HG03103 (cell line): ENCODE data around the gene PQBP1.

Experiments
- ATAC-seq: cut with Tn5 transposase; IDR thresholded peaks from one replicate; pipeline ENCODE4 v1.9.1; 2021; ENCODE audit warnings: low read depth; ENCODE audit not compliant: unreplicated experiment

PQBP1 gene

GRCh38 chrX:48899078-48899410, 1.3 kb downstream of the PQBP1 start:
- ATAC-seq: no peak

DNA sequence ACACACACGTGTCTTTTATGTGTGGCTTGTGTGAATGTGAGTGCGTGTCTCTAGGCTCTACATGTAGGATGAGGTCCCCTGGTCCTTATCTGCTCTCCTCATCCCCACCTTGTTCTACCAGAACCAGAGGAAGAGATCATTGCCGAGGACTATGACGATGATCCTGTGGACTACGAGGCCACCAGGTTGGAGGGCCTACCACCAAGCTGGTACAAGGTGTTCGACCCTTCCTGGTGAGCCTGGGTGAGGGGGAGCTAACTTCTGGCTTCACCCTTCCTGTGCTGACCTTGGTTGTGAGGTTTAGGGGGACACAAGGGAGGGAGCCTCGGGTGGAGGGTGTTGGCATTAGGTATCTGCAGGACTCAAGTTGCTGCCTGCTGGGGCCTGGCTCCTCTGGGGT, 3.3 kb downstream of the PQBP1 start:
- no peak for ATAC-seq

- ATAC-seq: no peak
Measured at GRCh38 chrX:48902135-48902534, 4.4 kb downstream of the PQBP1 start.

GRCh38 chrX:48902776-48903175, 5.0 kb downstream of the PQBP1 start:
- ATAC-seq: no peak

DNA sequence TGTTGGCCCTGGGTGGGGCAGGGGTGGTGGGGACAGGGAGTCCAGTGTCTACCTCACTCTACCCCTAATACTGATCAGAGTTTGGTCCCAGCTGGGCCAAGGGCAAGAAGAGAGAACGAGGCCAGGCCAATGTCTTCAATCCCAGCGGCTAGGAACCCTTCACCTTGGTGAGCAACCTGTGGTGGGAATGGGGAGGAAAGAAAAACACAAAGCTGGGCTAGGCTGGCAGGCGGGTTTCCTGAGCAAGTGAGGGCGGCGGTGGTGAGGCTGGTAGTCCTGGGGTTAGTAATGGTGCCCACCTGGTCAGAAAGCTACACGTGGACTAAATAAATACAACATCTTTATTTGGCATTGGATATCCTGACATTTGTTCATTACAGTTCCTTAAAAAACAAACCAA, 5.6 kb downstream of the PQBP1 start:
- ATAC-seq: no peak

DNA sequence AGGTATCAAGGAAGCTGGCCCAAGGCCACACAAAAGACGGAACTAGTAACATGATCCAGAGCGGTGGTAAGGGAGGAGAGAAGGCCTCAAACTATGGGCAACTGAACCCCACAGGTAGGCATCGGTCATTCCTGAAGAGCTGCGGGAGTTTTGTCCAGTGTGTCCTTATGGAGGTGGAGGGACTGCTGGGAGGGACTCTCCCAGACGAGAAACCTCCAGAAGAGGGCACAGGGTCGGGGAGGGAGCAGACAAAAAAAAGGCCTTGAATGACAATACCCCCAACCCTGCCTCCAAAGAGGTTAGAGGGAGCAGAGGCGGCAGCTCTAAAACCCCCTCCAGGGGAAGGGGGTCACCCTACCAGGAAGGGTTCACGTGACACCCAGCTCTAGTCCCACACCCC, 6.5 kb downstream of the PQBP1 start:
- ATAC-seq: no peak

GRCh38 chrX:48904626-48905025, 6.9 kb downstream of the PQBP1 start:
- ATAC-seq: no peak

DNA sequence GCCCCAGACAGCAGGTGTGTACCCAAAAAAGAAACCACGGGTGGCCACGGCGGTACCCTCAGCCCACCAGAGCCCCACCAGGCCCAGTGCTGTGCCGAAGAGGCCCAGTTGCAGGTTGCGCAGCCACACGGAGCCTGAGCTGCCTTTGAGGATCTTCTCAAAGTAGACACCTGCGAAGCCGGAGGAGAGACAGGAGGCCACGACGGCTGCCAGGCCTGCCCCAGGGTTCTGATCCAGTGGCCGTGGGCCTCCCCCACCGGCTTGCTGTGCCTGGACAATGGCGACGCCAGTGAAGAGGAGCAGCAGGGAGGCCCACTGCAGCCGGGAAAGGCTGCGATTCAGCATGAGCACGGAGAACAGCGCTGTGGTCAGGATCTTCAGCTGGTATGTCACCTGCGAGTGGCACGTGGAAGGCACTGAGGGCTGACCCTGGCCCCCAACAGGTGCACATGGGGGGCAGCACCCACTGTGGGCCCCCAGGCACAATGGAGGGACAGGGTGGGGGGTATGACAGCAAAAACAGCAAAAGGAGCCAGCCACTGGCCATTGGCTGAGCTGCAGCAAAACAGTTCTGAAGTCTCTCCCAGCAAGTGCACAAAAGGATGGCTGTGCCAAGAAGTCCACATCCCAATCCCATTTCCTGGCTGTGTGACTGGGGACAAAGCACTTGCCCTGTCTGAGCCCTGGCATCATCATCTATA, 7.5 kb downstream of the PQBP1 start:
- no peak for ATAC-seq

- ATAC-seq: no peak
Measured at GRCh38 chrX:48908600-48908999, 10.9 kb downstream of the PQBP1 start.

DNA sequence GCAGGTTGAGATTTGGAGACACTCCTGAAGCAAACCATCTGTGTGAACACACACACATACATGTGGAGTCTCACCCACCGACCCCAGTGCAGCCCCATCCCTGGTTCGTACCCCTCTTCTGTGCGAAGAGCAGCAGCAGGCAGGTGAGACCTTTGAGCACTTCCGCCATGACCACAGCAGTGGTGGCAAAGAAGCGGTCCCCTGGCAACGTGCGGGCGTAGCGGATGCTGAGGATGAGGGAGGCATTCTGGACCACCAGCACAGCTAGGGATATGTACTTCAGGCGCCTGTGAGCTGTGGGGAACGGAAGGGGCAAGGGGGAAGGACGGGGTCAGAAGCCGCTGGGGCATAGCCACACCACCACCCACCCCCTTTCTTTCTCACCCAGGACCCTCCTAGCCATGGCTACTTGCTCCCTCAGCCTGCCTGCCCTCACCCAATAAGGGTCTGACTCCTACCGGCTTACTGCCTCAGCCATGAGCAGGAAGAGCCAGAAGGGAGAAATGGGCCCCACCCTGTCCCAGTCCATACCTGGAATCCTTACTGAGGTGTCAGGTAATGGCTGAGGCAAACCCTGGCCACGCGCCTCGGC, 12.1 kb downstream of the PQBP1 start:
- no peak for ATAC-seq

- ATAC-seq: no peak
Measured at GRCh38 chrX:48910926-48911411, 13.2 kb downstream of the PQBP1 start.

GRCh38 chrX:48911412-48912182, 13.9 kb downstream of the PQBP1 start, which contains the start of gene SLC35A2:
Gene SLC35A2, minus strand, starts transcription at chrX:48911646. Its CDS starts 10 bp downstream, at chrX:48911636.
- ATAC-seq: peak; percentile 60

DNA sequence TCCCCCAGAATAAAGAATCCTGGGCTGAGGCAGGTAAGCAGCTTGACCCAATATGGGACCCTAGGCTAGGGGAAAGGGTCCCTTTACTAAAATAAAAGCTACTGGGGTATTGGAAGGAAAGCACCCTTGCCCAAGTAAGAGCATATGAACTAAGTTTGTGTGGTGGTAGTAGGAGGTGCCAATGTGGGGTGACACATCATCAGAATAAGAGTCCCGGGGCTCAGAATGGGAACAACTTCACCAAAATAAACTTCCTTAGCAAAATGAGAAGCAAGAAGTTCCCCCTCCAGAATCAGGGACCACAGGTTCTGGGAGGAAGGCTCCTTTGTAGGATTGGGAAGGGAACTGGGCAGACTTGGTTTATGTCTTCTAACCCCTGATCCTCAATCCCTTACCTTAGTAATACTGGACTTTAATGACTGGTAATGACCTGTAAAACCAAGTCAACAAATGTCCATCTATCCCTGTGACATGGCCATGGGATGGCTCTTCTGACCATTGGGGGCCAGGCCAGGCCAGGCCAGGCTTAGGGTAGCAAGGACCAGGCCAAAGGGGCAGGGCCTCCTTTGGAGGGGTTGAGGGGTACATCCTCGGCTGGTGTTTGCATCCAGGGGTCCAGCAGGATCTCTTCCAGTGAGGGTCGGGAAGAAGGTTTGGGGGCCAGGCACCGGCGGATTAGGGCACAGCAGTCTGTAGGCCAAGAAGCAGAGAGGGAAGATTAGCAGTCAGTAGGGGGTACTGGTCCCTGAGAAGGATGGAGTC, 16.1 kb downstream of the PQBP1 start:
- no peak for ATAC-seq

GRCh38 chrX:48914593-48915493, 17.1 kb downstream of the PQBP1 start:
- ATAC-seq: no peak

DNA sequence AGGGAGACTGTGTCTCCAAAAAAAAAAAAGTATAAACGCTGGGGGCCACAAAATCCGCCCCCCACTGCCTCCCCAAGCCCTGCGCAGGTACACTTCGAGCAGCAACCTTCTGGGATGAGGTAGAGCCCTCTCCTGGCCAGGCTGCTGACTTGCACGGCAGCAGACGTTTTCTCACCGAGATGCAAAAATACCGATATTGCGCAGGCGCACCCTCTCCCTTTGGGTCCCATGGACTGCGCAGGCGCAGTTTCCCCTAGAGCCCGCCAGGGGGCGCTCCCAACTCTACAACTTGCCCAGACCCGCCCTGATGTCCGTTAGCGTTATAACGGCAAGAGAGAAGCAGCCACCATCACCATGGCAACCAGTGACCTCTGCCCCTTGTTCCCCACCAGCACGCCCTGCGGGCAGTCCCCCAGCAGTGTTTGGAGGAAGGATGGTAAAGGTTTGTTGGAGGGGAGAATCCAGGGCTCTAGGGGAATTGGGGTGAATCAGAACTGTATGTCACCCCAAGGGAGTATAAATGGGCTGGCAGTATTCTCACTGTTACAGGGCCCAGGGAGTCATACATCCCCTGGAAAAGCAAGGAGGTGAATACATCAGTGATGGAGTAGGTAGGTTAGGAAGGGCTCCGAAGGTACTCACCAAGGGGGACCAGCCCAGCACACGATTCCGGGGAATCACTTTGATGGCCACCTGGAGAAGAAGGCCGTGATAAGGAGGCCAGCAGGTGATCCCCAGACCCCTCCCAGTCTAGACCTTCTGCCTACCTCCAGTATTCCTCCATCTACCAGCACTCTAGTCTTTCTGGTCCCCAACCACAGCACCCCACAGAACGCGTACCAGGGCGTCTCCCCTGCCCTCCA, 19.6 kb downstream of the PQBP1 start:
- peak; percentile 44 for ATAC-seq

DNA sequence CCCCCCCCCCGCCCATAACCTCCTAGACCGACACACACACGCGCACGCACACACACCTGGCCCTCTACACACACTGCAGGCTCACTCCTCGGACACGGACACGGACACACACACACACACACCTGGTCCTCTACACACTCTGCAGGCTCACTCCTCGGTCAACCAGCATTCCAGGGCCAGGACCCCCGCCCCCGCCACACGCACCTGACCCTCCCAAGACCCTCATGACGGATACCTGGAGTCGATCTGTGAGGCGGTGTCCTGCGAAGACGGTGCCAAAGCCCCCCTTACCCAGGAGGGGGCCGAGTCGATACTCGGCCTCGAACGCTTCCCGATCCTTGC, 20.5 kb downstream of the PQBP1 start:
- ATAC-seq: no peak

DNA sequence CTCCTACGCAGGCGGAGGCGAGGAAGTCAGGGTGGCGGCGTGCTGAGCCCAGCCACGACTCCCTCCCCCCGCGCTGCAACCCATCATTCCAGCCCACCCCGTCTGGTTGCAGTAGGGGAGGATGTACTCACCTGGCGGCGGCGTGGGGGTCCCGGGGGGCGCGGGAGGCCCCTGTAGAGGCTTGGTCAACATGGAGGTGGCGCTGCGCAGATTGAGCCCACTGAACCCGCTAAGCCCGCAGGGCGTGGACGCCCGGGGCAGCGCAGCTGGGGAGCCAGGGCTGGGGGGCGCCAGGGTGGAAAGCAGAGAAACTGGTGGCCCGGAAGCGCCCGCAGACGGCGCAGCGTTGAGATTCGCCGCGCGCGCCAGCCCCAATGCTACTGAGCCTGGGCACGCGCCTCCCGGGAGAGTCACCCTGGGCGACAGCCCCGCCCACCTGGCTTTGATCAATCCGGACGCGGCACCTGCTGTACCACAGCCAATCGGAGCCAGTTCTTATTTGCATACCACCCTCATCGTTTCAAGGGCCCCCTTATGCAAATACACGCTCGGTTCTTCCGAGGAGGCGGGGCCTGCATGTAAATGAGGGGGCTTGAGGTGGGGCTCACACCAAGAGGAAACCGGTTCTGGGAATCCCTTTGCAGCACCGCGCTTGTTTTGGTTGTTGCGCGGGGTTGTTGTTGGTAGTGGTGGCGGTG, 21.1 kb downstream of the PQBP1 start, which contains the start of gene PIM2:
Gene PIM2, minus strand, starts transcription at position 382 of the 698 bp plus-strand sequence. Its CDS starts 190 bp downstream, at position 192.
- peak; percentile 68 for ATAC-seq

- ATAC-seq: no peak
Measured at GRCh38 chrX:48919360-48919841, 21.7 kb downstream of the PQBP1 start.
